ENCODE data around the gene B3GNT5.

B3GNT5 gene

DNA sequence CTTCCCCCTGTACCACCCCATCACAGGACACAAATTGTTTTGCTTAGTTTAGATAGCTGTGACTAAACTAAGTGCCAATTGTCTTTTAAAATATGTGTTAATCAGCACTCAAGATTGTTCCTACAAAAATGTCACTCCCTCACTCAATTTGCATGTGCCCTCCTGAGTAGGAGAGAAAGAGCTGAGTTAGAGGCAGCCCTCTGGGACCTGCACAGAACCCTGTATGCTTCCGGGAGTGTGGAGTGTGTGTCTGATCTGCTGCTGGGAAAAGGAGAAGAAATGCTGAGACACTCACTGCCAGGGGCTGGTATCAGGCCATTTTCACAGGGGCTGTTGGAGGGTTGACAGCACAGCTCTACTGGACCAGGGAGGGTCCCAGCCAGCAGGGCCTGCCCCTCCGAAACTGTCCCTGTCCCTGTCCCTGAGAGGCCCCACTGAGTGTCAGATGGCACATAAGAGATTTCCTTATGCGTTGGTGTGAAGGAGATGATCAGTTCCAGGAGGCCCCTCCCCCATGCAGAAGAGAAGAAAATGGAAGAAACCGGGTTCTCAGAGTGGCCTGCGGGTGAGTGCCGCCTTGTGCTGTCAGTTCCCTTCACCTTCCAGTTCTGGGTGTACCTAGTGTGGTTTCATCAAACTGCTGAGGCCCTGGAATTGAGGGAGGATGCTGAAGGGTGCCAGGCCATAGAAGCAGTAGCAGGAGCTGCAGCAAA lies 3.9 kb upstream of the B3GNT5 start:
- peak overlapping the region in 1 of 2 donors; percentile 1 for H3K9ac ChIP-seq (ENCODE audit: low read depth in 1 of 2, low read length in 2 of 2)

GRCh38 chr3:183252118-183252782 lies 803 bp upstream of the B3GNT5 start:
- H3K4me1 ChIP-seq (ENCODE audit: control insufficient read depth in 1 of 2, insufficient read depth in 2 of 2, low read length in 2 of 2), result peaks cover 2 to 9% of the 10 kb centered on the region in 2 donors
- H3K4me3 ChIP-seq (ENCODE audit: low read depth in 1 of 2, low read length in 2 of 2), result peak overlapping the region; percentile 37 to 53
- peak overlapping the region; percentile 53 for H3K27ac ChIP-seq (ENCODE audit: low read depth, low read length)
- H3K9ac ChIP-seq (ENCODE audit: low read depth in 1 of 2, low read length in 2 of 2), result peak overlapping the region; percentile 0 to 45
- H3K36me3 ChIP-seq (ENCODE audit: control insufficient read depth in 1 of 2, insufficient read depth in 2 of 2, low read length in 2 of 2), result no peaks in the 10 kb centered on the region
- H3K9me3 ChIP-seq (ENCODE audit: control insufficient read depth in 1 of 2, low read length in 2 of 2), result no peaks in the 10 kb centered on the region
- H3K27me3 ChIP-seq (ENCODE audit: control insufficient read depth in 1 of 2, insufficient read depth in 2 of 2, low read length in 2 of 2), result no peaks in the 10 kb centered on the region

More for the DNA sequence above, 3.9 kb upstream of the B3GNT5 start:
- no peak overlapping the region for H3K27ac ChIP-seq (ENCODE audit: low read depth, low read length)
- no peaks in the 10 kb centered on the region for H3K27me3 ChIP-seq (ENCODE audit: control insufficient read depth in 1 of 2, insufficient read depth in 2 of 2, low read length in 2 of 2)
- no peak overlapping the region for H3K4me3 ChIP-seq (ENCODE audit: low read depth in 1 of 2, low read length in 2 of 2)
- peaks cover 13 to 27% of the 10 kb centered on the region in 2 donors for H3K4me1 ChIP-seq (ENCODE audit: control insufficient read depth in 1 of 2, insufficient read depth in 2 of 2, low read length in 2 of 2)
- no peaks in the 10 kb centered on the region for H3K9me3 ChIP-seq (ENCODE audit: control insufficient read depth in 1 of 2, low read length in 2 of 2)
- no peaks in the 10 kb centered on the region for H3K36me3 ChIP-seq (ENCODE audit: control insufficient read depth in 1 of 2, insufficient read depth in 2 of 2, low read length in 2 of 2)

DNA sequence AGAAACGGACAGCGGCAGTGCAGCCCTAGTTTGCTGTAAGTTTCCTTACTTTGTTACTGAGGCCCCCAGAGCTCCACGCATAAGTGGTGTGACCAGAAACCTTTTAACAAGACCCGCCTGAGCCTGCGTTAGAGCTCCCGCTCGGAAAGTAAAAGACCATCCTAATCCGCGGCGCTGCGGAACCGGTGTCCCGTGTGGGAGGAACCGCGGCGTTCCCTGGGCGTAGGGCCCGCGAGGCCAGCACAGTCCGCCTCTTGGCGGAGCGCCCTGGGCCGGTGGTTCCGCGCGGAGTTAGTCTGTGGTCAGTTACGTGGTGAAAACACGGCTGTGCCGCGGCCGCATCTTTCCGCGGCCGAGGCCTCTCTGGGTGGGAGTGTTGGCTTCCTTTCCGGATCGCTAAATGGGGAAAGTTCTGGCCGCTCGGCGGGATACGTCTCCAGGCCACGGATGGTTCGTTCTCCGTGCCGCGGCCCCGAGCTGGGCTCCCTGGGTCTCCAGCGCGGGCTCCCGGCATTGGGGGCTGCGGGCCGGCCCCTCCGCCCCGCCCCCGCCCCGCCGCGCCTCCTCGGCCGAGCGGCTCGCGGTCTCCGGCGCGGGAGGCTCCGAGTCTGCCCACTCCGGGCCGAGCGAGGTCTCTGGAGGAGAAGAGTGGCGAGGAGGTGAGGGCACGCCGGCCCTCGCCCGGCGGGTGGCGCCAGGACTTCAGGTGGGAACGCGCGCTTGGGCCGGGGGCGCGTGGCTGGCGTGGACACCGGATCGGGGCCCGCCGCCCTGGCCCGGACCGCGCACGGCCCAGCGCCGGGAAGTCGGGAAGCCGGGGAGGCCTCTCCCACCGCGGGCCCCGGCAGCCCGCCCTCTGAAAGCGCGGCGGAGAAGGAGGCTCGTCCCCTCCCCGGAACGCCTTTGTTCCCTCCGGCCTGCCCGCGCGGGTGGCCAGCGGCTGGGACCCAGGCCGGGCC lies 754 bp downstream of the B3GNT5 start:
- Histone ChIP-seq H3K27me3 (ENCODE audit: control insufficient read depth in 1 of 2, insufficient read depth in 2 of 2, low read length in 2 of 2) (no peaks in the 10 kb centered on the region), H3K27ac (ENCODE audit: low read depth, low read length) (peak overlapping the region; percentile 93), H3K9ac (ENCODE audit: low read depth in 1 of 2, low read length in 2 of 2) (peak overlapping the region; percentile 92 to 99), H3K36me3 (ENCODE audit: control insufficient read depth in 1 of 2, insufficient read depth in 2 of 2, low read length in 2 of 2) (no peaks in the 10 kb centered on the region), H3K9me3 (ENCODE audit: control insufficient read depth in 1 of 2, low read length in 2 of 2) (no peaks in the 10 kb centered on the region), H3K4me3 (ENCODE audit: low read depth in 1 of 2, low read length in 2 of 2) (peak overlapping the region; percentile 90 to 92), H3K4me1 (ENCODE audit: control insufficient read depth in 1 of 2, insufficient read depth in 2 of 2, low read length in 2 of 2) (peaks cover 13 to 15% of the 10 kb centered on the region in 2 donors)

- Histone ChIP-seq H3K27me3 (ENCODE audit: control insufficient read depth in 1 of 2, insufficient read depth in 2 of 2, low read length in 2 of 2) (no peaks in the 10 kb centered on the region), H3K9me3 (ENCODE audit: control insufficient read depth in 1 of 2, low read length in 2 of 2) (no peaks in the 10 kb centered on the region), H3K4me1 (ENCODE audit: control insufficient read depth in 1 of 2, insufficient read depth in 2 of 2, low read length in 2 of 2) (peaks cover 21 to 24% of the 10 kb centered on the region in 2 donors), H3K27ac (ENCODE audit: low read depth, low read length) (peak overlapping the region; percentile 93), H3K4me3 (ENCODE audit: low read depth in 1 of 2, low read length in 2 of 2) (peak overlapping the region; percentile 90 to 92), H3K9ac (ENCODE audit: low read depth in 1 of 2, low read length in 2 of 2) (peak overlapping the region; percentile 92 to 99), H3K36me3 (ENCODE audit: control insufficient read depth in 1 of 2, insufficient read depth in 2 of 2, low read length in 2 of 2) (no peaks in the 10 kb centered on the region)
Measured at GRCh38 chr3:183254487-183255347, 1.7 kb downstream of the B3GNT5 start.

DNA sequence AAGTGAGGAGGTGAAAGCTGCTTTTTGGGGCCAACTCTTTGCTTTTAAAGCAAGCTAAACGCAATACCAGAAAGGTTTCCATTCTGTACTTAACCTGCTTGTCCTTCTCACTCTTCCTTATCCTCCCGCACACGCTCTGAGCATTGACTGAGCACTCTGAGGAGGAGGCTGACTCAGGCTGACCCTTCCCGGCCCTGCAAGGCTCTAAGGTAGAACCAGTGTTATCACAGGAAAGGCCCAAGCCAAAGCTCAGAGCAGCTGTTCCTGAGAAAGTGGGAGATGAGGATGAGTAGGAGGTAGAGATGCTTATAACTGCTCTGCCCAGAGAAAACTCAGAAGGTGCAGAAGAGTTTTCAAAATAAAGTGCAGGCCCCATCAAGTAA lies 2.3 kb downstream of the B3GNT5 start:
- H3K27me3 ChIP-seq (ENCODE audit: control insufficient read depth in 1 of 2, insufficient read depth in 2 of 2, low read length in 2 of 2), result no peaks in the 10 kb centered on the region
- no peaks in the 10 kb centered on the region for H3K36me3 ChIP-seq (ENCODE audit: control insufficient read depth in 1 of 2, insufficient read depth in 2 of 2, low read length in 2 of 2)
- peaks cover 28 to 30% of the 10 kb centered on the region in 2 donors for H3K4me1 ChIP-seq (ENCODE audit: control insufficient read depth in 1 of 2, insufficient read depth in 2 of 2, low read length in 2 of 2)
- H3K4me3 ChIP-seq (ENCODE audit: low read depth in 1 of 2, low read length in 2 of 2), result peak overlapping the region; percentile 90 to 92
- H3K27ac ChIP-seq (ENCODE audit: low read depth, low read length), result peak overlapping the region; percentile 27
- no peaks in the 10 kb centered on the region for H3K9me3 ChIP-seq (ENCODE audit: control insufficient read depth in 1 of 2, low read length in 2 of 2)
- peak overlapping the region; percentile 92 to 99 for H3K9ac ChIP-seq (ENCODE audit: low read depth in 1 of 2, low read length in 2 of 2)

DNA sequence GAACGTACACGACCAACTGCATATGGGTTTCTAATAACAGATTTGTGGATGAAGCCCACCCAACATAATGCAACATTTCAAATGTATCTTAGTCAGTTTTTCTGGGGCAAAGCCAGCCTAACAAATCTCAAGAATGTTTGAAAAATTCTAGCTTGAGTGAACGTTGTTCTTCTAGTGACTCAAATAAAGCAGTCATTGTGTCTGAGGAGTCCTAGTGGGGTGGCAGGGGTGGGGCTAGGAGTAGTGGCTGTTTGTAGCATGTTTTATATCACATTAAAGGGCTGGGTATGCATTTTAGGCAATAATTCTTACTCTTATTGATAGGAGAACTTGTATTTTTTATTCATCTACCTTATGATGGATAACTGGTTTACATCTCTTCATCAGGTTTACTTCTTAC lies 6.0 kb downstream of the B3GNT5 start:
- Histone ChIP-seq H3K9ac (ENCODE audit: low read depth in 1 of 2, low read length in 2 of 2) (peak overlapping the region in 1 of 2 donors; percentile 44), H3K4me1 (ENCODE audit: control insufficient read depth in 1 of 2, insufficient read depth in 2 of 2, low read length in 2 of 2) (peaks cover 51 to 55% of the 10 kb centered on the region in 2 donors), H3K4me3 (ENCODE audit: low read depth in 1 of 2, low read length in 2 of 2) (peak overlapping the region in 1 of 2 donors; percentile 7), H3K27me3 (ENCODE audit: control insufficient read depth in 1 of 2, insufficient read depth in 2 of 2, low read length in 2 of 2) (no peaks in the 10 kb centered on the region), H3K9me3 (ENCODE audit: control insufficient read depth in 1 of 2, low read length in 2 of 2) (no peaks in the 10 kb centered on the region), H3K27ac (ENCODE audit: low read depth, low read length) (no peak overlapping the region), H3K36me3 (ENCODE audit: control insufficient read depth in 1 of 2, insufficient read depth in 2 of 2, low read length in 2 of 2) (no peaks in the 10 kb centered on the region)

GRCh38 chr3:183259621-183260020 lies 6.6 kb downstream of the B3GNT5 start:
- Histone ChIP-seq H3K36me3 (ENCODE audit: control insufficient read depth in 1 of 2, insufficient read depth in 2 of 2, low read length in 2 of 2) (no peaks in the 10 kb centered on the region), H3K9me3 (ENCODE audit: control insufficient read depth in 1 of 2, low read length in 2 of 2) (no peaks in the 10 kb centered on the region), H3K27me3 (ENCODE audit: control insufficient read depth in 1 of 2, insufficient read depth in 2 of 2, low read length in 2 of 2) (no peaks in the 10 kb centered on the region), H3K4me3 (ENCODE audit: low read depth in 1 of 2, low read length in 2 of 2) (peak overlapping the region; percentile 1 to 47), H3K9ac (ENCODE audit: low read depth in 1 of 2, low read length in 2 of 2) (peak overlapping the region in 1 of 2 donors; percentile 44), H3K27ac (ENCODE audit: low read depth, low read length) (no peak overlapping the region), H3K4me1 (ENCODE audit: control insufficient read depth in 1 of 2, insufficient read depth in 2 of 2, low read length in 2 of 2) (peaks cover 54 to 60% of the 10 kb centered on the region in 2 donors)

DNA sequence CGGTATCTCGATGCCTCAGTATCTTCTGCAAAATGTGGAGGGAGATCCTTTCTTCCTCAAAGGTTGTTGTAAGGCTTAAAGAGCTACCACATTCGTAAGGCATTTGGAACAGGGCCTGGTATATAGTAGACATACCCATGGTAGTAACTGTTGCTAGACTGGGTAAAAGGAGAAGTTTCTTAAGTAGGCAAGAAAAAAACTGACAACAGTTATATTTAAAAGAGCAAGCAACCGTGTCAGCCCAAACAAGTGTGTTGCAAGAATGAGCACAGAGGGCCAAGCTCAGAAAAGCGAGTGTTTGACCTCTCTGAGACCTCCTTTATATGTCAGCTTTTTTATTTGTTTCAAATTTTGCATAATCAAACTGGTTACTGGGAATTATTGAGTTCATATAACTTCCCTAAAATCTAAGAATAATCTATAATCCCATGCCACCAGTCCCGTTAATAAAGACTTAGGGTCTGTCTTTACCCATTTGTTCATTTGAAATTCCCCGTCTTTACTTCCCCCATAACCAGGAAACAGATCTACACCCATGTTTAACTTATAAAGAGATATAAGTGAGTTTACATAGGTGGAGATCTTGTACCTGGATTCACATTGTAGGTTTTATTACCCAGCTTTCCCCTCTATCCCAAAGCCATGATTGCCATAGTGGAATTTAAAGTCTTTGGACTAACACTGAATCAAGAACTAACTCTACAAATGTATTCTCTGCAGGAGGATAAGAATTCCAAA lies 7.3 kb downstream of the B3GNT5 start:
- Histone ChIP-seq H3K27ac (ENCODE audit: low read depth, low read length) (no peak overlapping the region), H3K9me3 (ENCODE audit: control insufficient read depth in 1 of 2, low read length in 2 of 2) (no peaks in the 10 kb centered on the region), H3K36me3 (ENCODE audit: control insufficient read depth in 1 of 2, insufficient read depth in 2 of 2, low read length in 2 of 2) (no peaks in the 10 kb centered on the region), H3K4me1 (ENCODE audit: control insufficient read depth in 1 of 2, insufficient read depth in 2 of 2, low read length in 2 of 2) (peaks cover 59 to 68% of the 10 kb centered on the region in 2 donors), H3K27me3 (ENCODE audit: control insufficient read depth in 1 of 2, insufficient read depth in 2 of 2, low read length in 2 of 2) (no peaks in the 10 kb centered on the region), H3K9ac (ENCODE audit: low read depth in 1 of 2, low read length in 2 of 2) (peak overlapping the region; percentile 9 to 44), H3K4me3 (ENCODE audit: low read depth in 1 of 2, low read length in 2 of 2) (peak overlapping the region; percentile 1 to 47)
